ENCODE data around the gene FGD5. TPM values are rescaled to one million over a fixed set of nuclear protein-coding genes. Genes with fewer than 3 reads are reported as not detected.

The FGD5 gene
- total RNA-seq, 4 donors from 2014 or later = 0.80 to 12.0 (median 3.9) TPM

- H3K27me3 ChIP-seq = peaks cover 0 to 19% (median 0%) of the 10 kb centered on the region in 4 donors
- TF ChIP-seq CTCF (IDR thresholded peaks at IDR 0.05) (no peak), POLR2A (IDR thresholded peaks at IDR 0.05) (no peak)
- H3K4me3 ChIP-seq = no peak overlapping the region
- H3K4me1 ChIP-seq = peaks cover 0 to 11% (median 0%) of the 10 kb centered on the region in 3 donors
- intact Hi-C loops (cut with DNase I) = no loop called here
- no peak overlapping the region for H3K27ac ChIP-seq
- no peaks in the 10 kb centered on the region for H3K9me3 ChIP-seq
- H3K36me3 ChIP-seq = no peaks in the 10 kb centered on the region
- DNase-seq = no peak
- 55 to 79% methylated on average over 4 to 7 of the region's 7 CpGs for WGBS, 2 donors
These were observed 70.4 kb downstream of the FGD5 start for GRCh38 chr3:14889205-14889604.

GRCh38 chr3:14889943-14890342, 71.2 kb downstream of the FGD5 start:
- H3K27ac ChIP-seq = no peak overlapping the region
- TF ChIP-seq POLR2A (IDR thresholded peaks at IDR 0.05) = no peak
- no peak for TF ChIP-seq CTCF (IDR thresholded peaks at IDR 0.05)
- H3K9me3 ChIP-seq = no peaks in the 10 kb centered on the region
- no peak for DNase-seq
- intact Hi-C loops (cut with DNase I) = no loop called here
- peaks cover 0 to 19% (median 0%) of the 10 kb centered on the region in 4 donors for H3K27me3 ChIP-seq
- H3K4me3 ChIP-seq = no peak overlapping the region
- WGBS, 2 donors = 81 to 84% methylated on average over 8 of the region's 8 CpGs
- H3K4me1 ChIP-seq = peaks cover 0 to 11% (median 0%) of the 10 kb centered on the region in 3 donors
- no peaks in the 10 kb centered on the region for H3K36me3 ChIP-seq

DNA sequence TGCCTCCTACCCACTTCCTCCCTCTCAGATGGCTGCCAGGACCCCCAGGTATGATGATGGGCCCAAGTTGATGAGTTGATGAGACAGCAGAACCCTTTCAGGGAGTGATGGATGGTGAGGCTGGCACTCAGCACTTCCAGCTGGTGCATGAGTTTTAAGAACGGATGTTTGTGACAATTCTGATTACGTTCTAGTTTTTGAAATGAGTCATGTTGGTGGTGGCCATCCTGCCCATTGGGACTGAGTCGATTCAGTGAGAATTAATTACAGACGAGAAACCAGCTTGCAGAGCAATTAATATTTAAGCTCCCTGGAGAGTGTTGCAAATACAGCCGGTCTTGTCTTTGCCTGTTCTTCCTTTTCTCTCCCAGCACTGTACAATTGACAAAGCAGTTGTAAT, 71.7 kb downstream of the FGD5 start:
- Histone ChIP-seq H3K36me3 (no peaks in the 10 kb centered on the region), H3K27me3 (peaks cover 0 to 19% (median 0%) of the 10 kb centered on the region in 4 donors), H3K9me3 (no peaks in the 10 kb centered on the region), H3K4me3 (no peak overlapping the region), H3K27ac (no peak overlapping the region), H3K4me1 (peaks cover 0 to 11% (median 0%) of the 10 kb centered on the region in 3 donors)
- TF ChIP-seq POLR2A (IDR thresholded peaks at IDR 0.05) = no peak
- TF ChIP-seq CTCF (IDR thresholded peaks at IDR 0.05) = no peak
- WGBS, 2 donors = 42 to 54% methylated on average over 5 of the region's 5 CpGs
- intact Hi-C loops (cut with DNase I) = no loop called here
- DNase-seq = no peak

- intact Hi-C loops (cut with DNase I) = no loop called here
- H3K9me3 ChIP-seq = no peaks in the 10 kb centered on the region
- no peak overlapping the region for H3K27ac ChIP-seq
- TF ChIP-seq POLR2A (IDR thresholded peaks at IDR 0.05) (no peak), CTCF (IDR thresholded peaks at IDR 0.05) (no peak)
- no peaks in the 10 kb centered on the region for H3K36me3 ChIP-seq
- WGBS, 2 donors = 60 to 62% methylated on average over 8 to 12 of the region's 12 CpGs
- DNase-seq = no peak
- peaks cover 0 to 11% (median 0%) of the 10 kb centered on the region in 3 donors for H3K4me1 ChIP-seq
- peaks cover 0 to 19% (median 0%) of the 10 kb centered on the region in 4 donors for H3K27me3 ChIP-seq
- no peak overlapping the region for H3K4me3 ChIP-seq
These were observed 72.7 kb downstream of the FGD5 start for GRCh38 chr3:14891135-14892132.

DNA sequence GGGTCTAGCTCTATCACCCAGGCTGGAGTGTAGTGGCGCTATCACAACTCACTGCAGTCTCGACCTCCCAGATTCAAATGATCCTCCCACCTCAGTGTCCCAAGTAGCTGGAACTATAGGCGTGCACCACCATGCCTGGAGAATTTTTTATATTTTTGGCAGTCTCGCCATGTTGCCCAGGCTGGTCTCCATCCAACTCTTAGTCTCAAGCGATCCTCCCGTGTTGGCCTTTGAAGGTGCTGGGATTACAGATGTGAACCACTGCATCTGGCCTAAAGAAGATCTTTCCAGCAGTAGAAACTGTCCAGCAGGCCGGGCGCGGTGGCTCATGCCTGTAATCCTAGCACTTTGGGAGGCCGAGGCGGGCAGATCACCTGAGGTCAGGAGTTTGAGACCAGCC, 73.5 kb downstream of the FGD5 start:
- intact Hi-C loops (cut with DNase I) = no loop called here
- no peaks in the 10 kb centered on the region for H3K9me3 ChIP-seq
- H3K27me3 ChIP-seq = peaks cover 0 to 19% (median 0%) of the 10 kb centered on the region in 4 donors
- no peaks in the 10 kb centered on the region for H3K36me3 ChIP-seq
- no peak overlapping the region for H3K4me3 ChIP-seq
- no peak overlapping the region for H3K27ac ChIP-seq
- H3K4me1 ChIP-seq = peaks cover 0 to 11% (median 0%) of the 10 kb centered on the region in 3 donors
- 84 to 100% methylated on average over 6 to 11 of the region's 11 CpGs for WGBS, 2 donors
- DNase-seq = no peak
- TF ChIP-seq POLR2A (IDR thresholded peaks at IDR 0.05) (no peak), CTCF (IDR thresholded peaks at IDR 0.05) (no peak)

All from esophagus squamous epithelium (tissue), 5 donors.